Measurements from ENCODE around the gene ANK2.
A peak's percentile ranks its signal among the peaks of the same experiment; 100 is the strongest.
"Not testable (repeated sequence)": the region's sequence is repeated elsewhere in the genome, so short reads cannot be mapped to it uniquely, and the experiment has no call there.

ANK2 gene

DNA sequence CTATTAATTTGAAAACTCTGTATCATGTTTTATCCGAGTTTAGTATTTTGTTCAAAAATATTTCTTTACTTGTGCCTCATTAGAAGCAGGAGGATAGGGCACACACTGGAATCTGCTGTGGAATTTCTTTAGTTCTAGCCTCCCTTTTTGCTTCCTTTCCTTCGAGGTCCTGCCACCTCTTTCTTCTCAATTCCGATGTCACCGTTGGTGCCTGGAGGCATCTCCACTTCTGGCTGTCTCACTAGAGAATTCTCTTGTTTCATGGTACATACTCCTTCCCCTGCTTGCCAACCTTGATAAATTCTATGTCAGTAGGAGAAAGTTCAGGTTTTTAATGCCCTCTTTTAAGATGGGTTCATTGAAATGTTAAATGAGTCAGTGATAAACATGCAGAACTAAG, 140.1 kb downstream of the ANK2 start:
- no peak for DNase-seq (ENCODE audit: low read depth in 2 of 2)

DNA sequence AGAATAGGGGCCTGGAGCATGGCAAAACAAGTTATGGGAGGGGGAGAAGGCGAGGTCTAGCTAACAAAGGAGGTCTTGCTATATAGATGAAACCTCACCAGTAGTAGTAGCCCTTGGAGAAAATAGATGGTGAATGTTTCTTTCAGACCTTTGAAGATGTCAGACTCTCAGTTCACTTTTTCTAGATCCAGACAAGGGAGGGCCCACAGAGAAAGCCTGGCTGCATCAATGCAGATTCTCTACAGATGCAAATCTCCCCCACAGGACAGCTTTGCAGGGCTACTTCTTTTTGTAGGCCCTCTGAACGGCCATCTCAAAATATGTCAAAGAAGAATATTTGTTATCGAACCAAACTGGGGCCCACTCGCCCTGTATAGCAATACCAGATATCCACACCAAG, 159.7 kb downstream of the ANK2 start:
- DNase-seq (ENCODE audit: low read depth in 2 of 2), result no peak

DNA sequence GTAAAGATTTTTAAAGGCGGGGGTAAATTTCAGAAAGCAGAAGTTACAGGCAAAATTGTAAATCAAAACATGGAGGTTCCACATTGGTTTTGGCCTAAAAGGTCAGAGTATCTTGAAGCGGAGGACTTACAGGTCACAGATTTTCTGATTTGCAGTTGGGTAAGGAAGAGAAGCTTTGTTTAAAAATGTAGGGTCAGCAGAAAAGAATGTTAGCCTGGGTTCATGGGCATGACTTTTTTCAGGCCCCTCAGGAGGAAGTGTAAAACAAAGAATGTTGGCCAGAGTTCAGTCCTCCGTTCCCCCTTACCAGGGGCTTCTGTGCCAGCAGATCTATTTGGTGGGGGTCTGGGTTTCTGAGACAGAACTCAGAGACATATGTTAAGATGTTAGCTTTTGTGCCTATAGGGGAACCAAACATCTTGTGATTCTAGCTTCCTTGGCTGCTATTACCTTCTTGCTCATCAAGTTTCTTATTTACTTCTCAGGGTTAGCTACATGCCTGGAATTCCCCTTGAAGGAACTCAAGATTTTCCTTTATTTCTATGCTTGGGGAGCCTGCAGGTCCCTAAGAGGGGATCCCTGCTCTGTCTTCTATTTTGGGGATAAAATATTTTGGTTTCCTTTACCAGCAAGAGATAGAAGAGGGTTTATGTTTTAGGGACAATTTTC, 160.3 kb downstream of the ANK2 start:
- no peak for DNase-seq (ENCODE audit: low read depth in 2 of 2)

GRCh38 chr4:113212613-113213012, 163.2 kb downstream of the ANK2 start:
- no peak for DNase-seq (ENCODE audit: low read depth in 2 of 2)

DNA sequence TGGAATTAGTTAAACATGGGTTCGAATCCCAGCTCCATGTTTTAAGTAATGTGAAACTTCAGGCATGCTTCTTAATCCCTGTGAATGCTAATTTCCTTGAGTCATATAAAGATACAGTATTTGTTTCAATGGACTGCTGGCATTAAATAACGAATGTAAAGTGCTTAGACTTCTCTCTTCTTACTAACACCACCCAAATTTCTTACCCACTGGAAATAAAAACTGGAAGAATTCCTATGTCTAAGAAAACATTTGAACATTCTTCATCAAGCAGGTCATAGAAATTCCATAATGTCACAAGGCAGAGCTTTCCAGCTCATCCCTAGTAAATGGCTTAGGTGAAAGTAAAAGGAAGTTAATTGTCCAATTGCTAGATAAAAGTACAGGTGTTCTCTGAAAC, 172.5 kb downstream of the ANK2 start:
- no peak for DNase-seq (ENCODE audit: low read depth in 2 of 2)

- no peak for DNase-seq (ENCODE audit: low read depth in 2 of 2)
These were observed 173.0 kb downstream of the ANK2 start for GRCh38 chr4:113222471-113222870.

DNA sequence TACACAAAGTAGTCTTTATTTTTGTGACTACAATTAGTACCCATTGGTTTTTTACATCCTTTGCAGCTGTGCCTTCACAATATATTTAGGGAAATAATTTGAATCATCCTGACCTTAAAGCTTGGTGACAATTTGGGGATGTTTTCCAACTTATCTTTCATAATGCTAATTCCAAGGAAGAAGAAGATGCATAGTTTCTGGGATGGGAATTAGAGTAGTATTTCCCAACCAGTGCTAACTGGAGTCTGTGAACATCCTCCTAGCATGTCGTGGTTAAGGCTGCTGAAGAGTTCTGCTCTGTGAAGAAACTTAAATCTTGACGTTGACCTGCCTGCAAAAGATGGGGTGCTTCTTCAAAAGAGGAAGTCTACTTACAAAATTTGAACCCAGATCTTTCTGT, 173.5 kb downstream of the ANK2 start:
- no peak for DNase-seq (ENCODE audit: low read depth in 2 of 2)

DNA sequence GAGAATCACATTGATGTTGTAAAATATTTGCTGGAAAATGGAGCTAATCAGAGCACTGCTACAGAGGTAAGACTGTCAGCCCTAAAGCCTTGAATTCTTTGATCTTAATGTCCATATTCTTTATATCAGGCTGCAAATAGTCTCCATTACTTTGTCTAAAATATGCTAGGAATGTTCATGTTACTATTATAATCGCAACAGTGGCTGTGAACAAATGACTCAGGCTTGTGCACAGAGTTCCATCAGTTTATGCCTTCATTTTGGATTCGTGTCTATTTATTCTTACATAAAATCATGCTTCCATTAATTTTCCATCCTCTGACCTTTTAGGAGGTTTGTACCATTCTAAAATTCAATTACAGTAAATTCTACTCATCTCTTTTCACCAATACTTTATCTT, 182.7 kb downstream of the ANK2 start:
- DNase-seq (ENCODE audit: low read depth in 2 of 2), result no peak

DNA sequence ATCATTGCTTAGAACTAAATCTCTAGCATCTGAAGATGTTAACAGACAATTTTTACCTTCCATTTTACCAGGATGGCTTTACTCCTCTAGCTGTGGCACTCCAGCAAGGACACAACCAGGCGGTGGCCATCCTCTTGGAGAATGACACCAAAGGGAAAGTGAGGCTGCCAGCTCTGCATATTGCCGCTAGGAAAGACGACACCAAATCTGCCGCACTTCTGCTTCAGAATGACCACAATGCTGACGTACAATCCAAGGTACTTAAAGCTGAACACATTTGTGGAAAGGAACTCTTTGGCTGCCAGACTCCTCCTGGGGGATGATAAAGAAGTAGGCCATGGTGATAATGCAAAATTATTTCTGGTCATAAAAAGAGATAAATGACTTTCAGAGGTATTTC, 187.5 kb downstream of the ANK2 start:
- no peak for DNase-seq (ENCODE audit: low read depth in 2 of 2)

DNA sequence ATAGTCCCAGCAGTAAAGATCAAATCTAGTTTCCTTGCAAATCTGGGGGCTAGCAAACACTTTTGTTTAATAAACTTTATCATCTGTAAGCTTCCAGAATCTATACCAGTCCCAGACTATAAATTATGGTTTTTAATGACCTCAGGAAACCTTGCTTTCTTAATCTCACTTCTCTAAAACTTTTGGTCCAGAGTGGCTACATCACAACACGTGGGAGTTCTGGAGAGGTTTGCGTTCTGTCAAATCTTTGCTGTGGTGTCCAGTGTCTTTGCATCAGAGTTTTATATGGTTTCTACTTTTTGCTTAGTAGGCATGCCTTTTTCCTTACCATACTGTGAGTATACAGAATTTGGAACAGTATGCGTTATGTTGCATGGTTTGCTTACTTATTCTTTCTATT, 193.9 kb downstream of the ANK2 start:
- DNase-seq (ENCODE audit: low read depth in 2 of 2), result no peak

DNA sequence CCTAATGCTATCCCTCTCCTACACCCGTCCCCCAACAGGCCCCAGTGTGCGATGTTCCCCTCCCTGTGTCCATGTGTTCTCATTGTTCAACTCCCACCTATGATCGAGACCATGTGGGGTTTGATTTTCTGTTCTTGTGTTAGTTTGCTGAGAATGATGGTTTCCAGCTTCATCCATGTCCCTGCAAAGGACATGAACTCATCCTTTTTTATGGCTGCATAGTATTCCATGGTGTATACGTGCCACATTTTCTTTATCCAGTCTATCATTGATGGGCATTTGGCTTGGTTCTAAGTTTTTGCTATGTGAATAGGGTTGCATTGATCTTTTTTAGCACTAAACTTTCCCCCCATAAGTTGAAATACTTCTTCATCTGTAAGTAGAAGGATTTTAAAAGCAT, 195.3 kb downstream of the ANK2 start:
- not testable (repeated sequence) for DNase-seq (ENCODE audit: low read depth in 2 of 2)

DNA sequence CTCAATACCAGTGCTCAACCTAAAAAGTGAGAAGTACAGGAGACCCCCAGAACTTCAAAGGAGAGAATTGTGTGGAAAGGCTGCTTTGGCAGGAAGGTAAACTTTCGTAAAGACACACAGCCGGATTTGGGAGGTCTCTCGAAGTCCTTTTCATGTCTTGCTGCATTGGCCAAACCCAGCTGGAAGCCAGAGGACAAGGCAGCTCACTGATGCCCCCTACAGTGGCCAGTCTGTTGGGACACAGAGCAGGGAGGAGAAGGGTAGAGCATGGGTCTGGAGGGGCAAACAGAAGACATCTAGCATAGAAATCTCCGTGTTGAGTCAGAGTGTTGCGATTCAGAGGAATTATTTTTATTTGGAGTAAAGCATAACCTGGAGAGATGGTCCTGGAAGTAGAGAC, 198.9 kb downstream of the ANK2 start:
- no peak for DNase-seq (ENCODE audit: low read depth in 2 of 2)

DNA sequence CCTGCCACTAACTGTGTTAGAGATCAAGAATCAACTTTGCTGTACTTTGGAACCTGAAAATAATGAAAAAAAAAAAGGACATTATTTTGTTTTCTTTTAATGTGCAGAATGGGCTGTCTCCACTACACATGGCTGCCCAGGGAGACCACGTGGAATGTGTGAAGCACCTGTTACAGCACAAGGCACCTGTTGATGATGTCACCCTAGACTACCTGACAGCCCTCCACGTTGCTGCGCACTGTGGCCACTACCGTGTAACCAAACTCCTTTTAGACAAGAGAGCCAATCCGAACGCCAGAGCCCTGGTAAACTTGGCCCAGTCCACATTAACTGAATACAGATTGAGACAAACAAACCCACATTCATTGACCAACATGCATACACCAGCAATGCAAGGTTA, 206.2 kb downstream of the ANK2 start:
- no peak for DNase-seq (ENCODE audit: low read depth in 2 of 2)

- DNase-seq (ENCODE audit: low read depth in 2 of 2), result no peak
These were observed 207.5 kb downstream of the ANK2 start for GRCh38 chr4:113256946-113257345.

DNA sequence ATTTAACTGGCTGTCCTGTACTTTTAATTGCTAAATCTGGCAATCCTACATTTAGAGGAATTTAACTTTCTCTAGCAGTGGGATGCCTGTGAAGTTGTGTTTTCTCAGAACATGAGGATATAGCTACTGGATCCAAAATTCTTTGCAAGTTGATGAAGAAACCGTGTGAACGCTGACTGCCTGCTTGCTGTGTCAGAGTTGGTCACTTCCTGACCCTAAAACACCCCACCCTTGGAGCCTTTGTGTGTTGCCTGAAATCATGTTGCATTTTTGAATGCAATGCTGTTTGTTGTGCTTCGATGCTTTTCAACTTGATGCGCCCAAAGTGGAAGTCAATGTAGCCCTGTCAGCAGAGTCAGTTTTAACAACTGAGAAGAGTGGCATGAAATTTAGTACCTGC, 211.2 kb downstream of the ANK2 start:
- DNase-seq (ENCODE audit: low read depth in 2 of 2), result no peak

GRCh38 chr4:113263274-113263673, 213.8 kb downstream of the ANK2 start:
- DNase-seq (ENCODE audit: low read depth in 2 of 2), result no peak

DNA sequence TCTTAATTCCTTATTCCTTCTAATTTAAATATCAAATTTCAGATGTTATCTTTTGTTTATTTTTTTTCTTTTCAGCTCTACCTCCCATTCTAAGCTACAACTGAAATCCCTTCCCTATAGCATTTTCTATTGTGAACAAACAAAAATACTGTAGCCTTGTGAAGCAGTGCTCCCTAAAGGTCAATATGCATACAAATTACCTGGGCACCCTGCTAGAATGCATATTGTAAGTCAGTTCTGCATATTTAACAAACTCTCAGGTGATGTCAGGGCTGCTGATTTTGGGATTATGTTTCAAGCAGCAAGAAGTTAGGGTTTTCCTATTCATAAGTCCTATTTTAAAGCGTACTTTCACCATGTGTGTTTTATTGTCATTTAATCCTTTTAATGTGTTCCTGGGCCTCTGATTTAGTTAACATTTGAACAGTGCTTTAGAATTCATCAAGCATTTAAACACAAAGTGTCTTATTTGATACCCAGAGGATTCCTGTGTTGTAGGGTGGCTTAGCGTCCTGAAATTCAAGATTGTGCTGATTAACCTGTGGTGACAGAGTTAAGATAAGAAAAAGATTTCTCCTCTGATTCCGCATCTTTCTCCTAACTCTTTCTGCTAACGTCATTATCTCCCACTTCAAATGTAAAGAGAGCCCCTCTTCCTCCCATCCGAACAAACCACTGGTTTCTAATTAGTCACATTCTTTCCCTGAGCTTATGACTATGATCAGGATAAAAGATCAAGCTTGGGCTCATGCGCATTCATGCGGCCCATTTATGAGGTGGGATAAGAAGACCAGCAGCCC, 221.3 kb downstream of the ANK2 start:
- DNase-seq (ENCODE audit: low read depth in 2 of 2), result no peak

- no peak for DNase-seq (ENCODE audit: low read depth in 2 of 2)
These were observed 223.1 kb downstream of the ANK2 start for GRCh38 chr4:113272523-113272922.

GRCh38 chr4:113273721-113274220, 224.3 kb downstream of the ANK2 start:
- DNase-seq (ENCODE audit: low read depth in 2 of 2), result no peak

GRCh38 chr4:113276464-113277170, 227.2 kb downstream of the ANK2 start:
- no peak for DNase-seq (ENCODE audit: low read depth in 2 of 2)

GRCh38 chr4:113278324-113278934, 229.0 kb downstream of the ANK2 start:
- DNase-seq (ENCODE audit: low read depth in 2 of 2), result peak; percentile 47

DNA sequence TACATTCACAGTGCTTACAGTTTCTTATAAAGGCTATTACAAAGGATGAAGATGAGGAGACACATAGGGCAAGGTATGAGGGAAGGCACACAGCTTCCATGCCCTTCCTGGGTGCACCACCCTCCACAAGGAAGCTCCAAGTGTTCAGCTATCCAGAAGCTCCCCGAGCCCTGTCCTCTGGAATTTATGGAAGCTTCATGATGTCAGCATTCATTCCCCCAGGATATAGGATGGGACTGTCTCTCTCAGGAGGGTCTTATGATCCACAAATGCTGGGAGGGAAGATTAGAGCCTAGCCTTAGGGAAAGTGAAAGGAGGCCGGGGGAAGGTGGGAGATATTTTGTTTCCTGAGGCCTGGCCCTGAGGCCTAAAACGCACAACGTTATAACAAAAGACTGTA, 236.0 kb downstream of the ANK2 start:
- no peak for DNase-seq (ENCODE audit: low read depth in 2 of 2)

Data from stimulated activated CD8-positive, alpha-beta memory T cell treated with anti-CD3 and anti-CD28 coated beads, Interleukin-2, amount 100 ng/mL, for 48 hours (primary cell).